RWPE2 (cell line): ENCODE data around the gene ARHGEF3.
"Not testable (repeated sequence)": the region's sequence is repeated elsewhere in the genome, so short reads cannot be mapped to it uniquely, and the experiment has no call there.

Experiments used
- ATAC-seq: fragments of 200-7000 bp; cut with Tn5 transposase; 3 replicates; pipeline ENCODE4 v1.9.1; 2021; ENCODE audit warnings: low read depth
- DNase-seq: peaks from one replicate; pipeline ENCODE4 v3.0.0-alpha.2; 2020; ENCODE audit warnings: low spot score
- H3K27ac ChIP-seq: fragments of 450-650 bp; 2 replicates; pipeline ENCODE4 v1.5.1; 2017; ENCODE audit warnings: mild to moderate bottlenecking; ENCODE audit not compliant: poor library complexity, severe bottlenecking
- H3K27me3 ChIP-seq: fragments of 250-450 bp; sonication (Bioruptor Pico); 2 replicates; pipeline ENCODE4 v1.5.1; 2021; ENCODE audit warnings: mild to moderate bottlenecking, moderate library complexity; ENCODE audit not compliant: insufficient read depth, poor library complexity, severe bottlenecking
- H3K36me3 ChIP-seq: fragments of 250-450 bp; sonication (Bioruptor Pico); 2 replicates; pipeline ENCODE4 v1.5.1; 2020; ENCODE audit warnings: low read depth, mild to moderate bottlenecking, moderate library complexity
- H3K4me1 ChIP-seq: fragments of 250-450 bp; sonication (Bioruptor Pico); 2 replicates; pipeline ENCODE4 v1.5.1; 2021; ENCODE audit warnings: mild to moderate bottlenecking, moderate library complexity; ENCODE audit not compliant: insufficient read depth, poor library complexity, severe bottlenecking
- H3K4me3 ChIP-seq: fragments of 250-450 bp; sonication (Bioruptor Pico); 2 replicates; pipeline ENCODE4 v1.5.1; 2021; ENCODE audit warnings: mild to moderate bottlenecking, moderate library complexity; ENCODE audit not compliant: severe bottlenecking
- H3K9me3 ChIP-seq: fragments of 250-450 bp; sonication (Bioruptor Pico); 2 replicates; pipeline ENCODE4 v1.5.1; 2021; ENCODE audit warnings: mild to moderate bottlenecking, moderate library complexity; ENCODE audit not compliant: severe bottlenecking
- CTCF ChIP-seq: fragments of 450-650 bp; IDR thresholded peaks from one replicate; pipeline ENCODE4 v1.5.1; 2017; ENCODE audit warnings: mild to moderate bottlenecking, moderate library complexity; ENCODE audit not compliant: poor library complexity, severe bottlenecking

Gene ARHGEF3

GRCh38 chr3:56700151-56700550 is 101.6 kb downstream of the ARHGEF3 start:
- peak; percentile 43 for ATAC-seq
- no peaks in the 10 kb centered on the region for H3K36me3 ChIP-seq
- no peak for DNase-seq

GRCh38 chr3:56694867-56695683 is 106.7 kb downstream of the ARHGEF3 start:
- Histone ChIP-seq H3K36me3 (no peaks in the 10 kb centered on the region), H3K27ac (no peak overlapping the region), H3K4me3 (no peak overlapping the region), H3K4me1 (peaks cover 21% of the 10 kb centered on the region), H3K9me3 (no peaks in the 10 kb centered on the region), H3K27me3 (no peaks in the 10 kb centered on the region)
- ATAC-seq (no peak), DNase-seq (no peak)
- no peak for TF ChIP-seq CTCF

More at GRCh38 chr3:56700151-56700550, 101.6 kb downstream of the ARHGEF3 start:
- Histone ChIP-seq H3K4me1 (peaks cover 8% of the 10 kb centered on the region), H3K27me3 (no peaks in the 10 kb centered on the region), H3K9me3 (no peaks in the 10 kb centered on the region), H3K4me3 (no peak overlapping the region), H3K27ac (no peak overlapping the region)
- no peak for TF ChIP-seq CTCF

- Histone ChIP-seq H3K9me3 (no peaks in the 10 kb centered on the region), H3K36me3 (no peaks in the 10 kb centered on the region), H3K4me3 (no peak overlapping the region), H3K27ac (no peak overlapping the region), H3K4me1 (peaks cover 21% of the 10 kb centered on the region), H3K27me3 (no peaks in the 10 kb centered on the region)
- DNase-seq (no peak), ATAC-seq (no peak)
- TF ChIP-seq CTCF: no peak
Measured at GRCh38 chr3:56693750-56694149, 108.0 kb downstream of the ARHGEF3 start.

GRCh38 chr3:56692520-56693433 is 109.0 kb downstream of the ARHGEF3 start:
- DNase-seq, H3K27ac ChIP-seq, ATAC-seq: not testable (repeated sequence)

GRCh38 chr3:56692001-56692365 is 109.8 kb downstream of the ARHGEF3 start:
- DNase-seq, H3K36me3 ChIP-seq, H3K9me3 ChIP-seq, H3K4me3 ChIP-seq, H3K27me3 ChIP-seq, ATAC-seq: not testable (repeated sequence)
- peaks cover 26% of the 10 kb centered on the region for H3K4me1 ChIP-seq
- H3K27ac ChIP-seq: peak overlapping the region; percentile 61

More at GRCh38 chr3:56692520-56693433, 109.0 kb downstream of the ARHGEF3 start:
- peaks cover 26% of the 10 kb centered on the region for H3K4me1 ChIP-seq
- not testable (repeated sequence) for H3K36me3 ChIP-seq, H3K9me3 ChIP-seq, H3K4me3 ChIP-seq, H3K27me3 ChIP-seq
